Measurements from ENCODE around the gene SULT1C3.

SULT1C3 gene

DNA sequence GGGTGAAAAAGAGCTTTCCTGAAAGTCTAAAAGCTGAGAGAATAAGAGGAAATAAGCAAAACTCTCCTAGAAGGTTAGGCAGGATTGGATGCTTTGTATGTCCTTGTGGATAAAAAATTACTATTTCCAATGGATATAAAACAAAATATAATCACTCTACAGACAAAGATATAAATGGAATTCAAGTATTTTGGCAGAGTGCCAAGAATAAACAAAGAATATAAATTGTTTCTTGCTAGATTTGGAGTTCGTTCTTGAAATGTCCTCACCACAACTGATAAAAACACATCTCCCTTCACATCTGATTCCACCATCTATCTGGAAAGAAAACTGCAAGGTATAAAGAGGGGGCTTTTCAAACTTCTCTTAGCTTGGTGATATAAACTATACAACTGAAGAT is 13.3 kb downstream of the SULT1C3 start:
- Histone ChIP-seq H3K79me1 (ENCODE audit: low read length) (no peaks in the 10 kb centered on the region), H4K8ac (ENCODE audit: low read depth, low read length) (no peak overlapping the region), H2BK12ac (ENCODE audit: low read length) (no peak overlapping the region), H2AFZ (ENCODE audit: insufficient read depth, low read length, poor library complexity) (no peak overlapping the region), H3K79me2 (ENCODE audit: control insufficient read depth, insufficient read depth, low read length, poor library complexity) (no peaks in the 10 kb centered on the region), H2BK5ac (ENCODE audit: low read depth, low read length, poor library complexity) (no peak overlapping the region), H4K91ac (ENCODE audit: low read depth, low read length) (no peak overlapping the region), H3K23ac (ENCODE audit: low read length) (no peak overlapping the region), H3K4me2 (ENCODE audit: low read length) (no peak overlapping the region), H2AK5ac (ENCODE audit: low read length) (no peak overlapping the region), H4K12ac (ENCODE audit: low read depth, low read length) (no peak overlapping the region), H3K14ac (ENCODE audit: low read length) (no peak overlapping the region), H3K4me3 (ENCODE audit: low read depth, low read length) (no peak overlapping the region), H2BK120ac (ENCODE audit: insufficient read depth, low read length, poor library complexity) (no peak overlapping the region), H3K4me1 (ENCODE audit: control insufficient read depth in 1 of 2, insufficient read depth in 2 of 2, low read length in 2 of 2) (no peaks in the 10 kb centered on the region), H3K18ac (ENCODE audit: low read length) (no peak overlapping the region), H3K36me3 (ENCODE audit: control insufficient read depth in 1 of 2, insufficient read depth in 2 of 2, low read length in 2 of 2) (no peaks in the 10 kb centered on the region), H3K27ac (ENCODE audit: low read depth, low read length) (no peak overlapping the region), H3K9ac (ENCODE audit: low read length) (no peak overlapping the region), H3K27me3 (ENCODE audit: insufficient read depth, low read length) (no peaks in the 10 kb centered on the region), H3K9me3 (ENCODE audit: insufficient read depth, low read depth, low read length) (no peaks in the 10 kb centered on the region), H3K4ac (ENCODE audit: low read depth, low read length) (no peak overlapping the region)
- WGBS (ENCODE audit: extremely low coverage, insufficient coverage, insufficient read length) = no CpG with 5 or more reads among the region's 1 CpG
- DNase-seq = no peak

DNA sequence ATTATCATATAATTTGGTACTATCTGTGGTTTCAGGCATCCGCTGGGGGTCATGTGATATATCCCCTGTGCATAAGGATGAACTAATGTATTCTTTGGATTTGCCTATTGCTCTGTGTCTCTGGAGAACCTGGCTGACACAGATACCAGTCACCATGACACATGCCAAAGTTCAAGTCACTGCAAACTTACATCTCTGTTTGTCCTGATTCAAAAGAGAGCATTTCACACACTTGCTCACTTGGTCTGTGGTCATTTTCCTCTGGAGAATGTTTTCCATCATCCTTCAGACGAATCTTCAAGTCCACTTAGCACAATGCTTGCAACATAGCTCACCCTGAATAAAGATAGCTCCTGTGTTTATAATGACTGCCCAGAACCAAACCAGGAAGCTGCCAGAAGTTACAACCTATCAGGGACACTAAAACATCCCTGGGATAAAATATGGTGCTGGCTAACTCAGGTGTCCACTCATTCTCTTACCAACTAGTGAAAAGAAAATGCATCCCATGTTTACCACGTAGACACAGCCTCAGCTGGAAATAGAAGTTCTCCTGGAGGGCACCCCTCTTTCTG is 18.1 kb downstream of the SULT1C3 start:
- Histone ChIP-seq H3K23ac (ENCODE audit: low read length) (no peak overlapping the region), H2BK5ac (ENCODE audit: low read depth, low read length, poor library complexity) (no peak overlapping the region), H2AFZ (ENCODE audit: insufficient read depth, low read length, poor library complexity) (no peak overlapping the region), H4K8ac (ENCODE audit: low read depth, low read length) (no peak overlapping the region), H4K12ac (ENCODE audit: low read depth, low read length) (no peak overlapping the region), H3K4me1 (ENCODE audit: control insufficient read depth in 1 of 2, insufficient read depth in 2 of 2, low read length in 2 of 2) (no peaks in the 10 kb centered on the region), H3K79me2 (ENCODE audit: control insufficient read depth, insufficient read depth, low read length, poor library complexity) (no peaks in the 10 kb centered on the region), H3K18ac (ENCODE audit: low read length) (no peak overlapping the region), H3K9me3 (ENCODE audit: insufficient read depth, low read depth, low read length) (no peaks in the 10 kb centered on the region), H3K4me3 (ENCODE audit: low read depth, low read length) (no peak overlapping the region), H3K4ac (ENCODE audit: low read depth, low read length) (no peak overlapping the region), H2AK5ac (ENCODE audit: low read length) (no peak overlapping the region), H2BK12ac (ENCODE audit: low read length) (no peak overlapping the region), H3K36me3 (ENCODE audit: control insufficient read depth in 1 of 2, insufficient read depth in 2 of 2, low read length in 2 of 2) (no peaks in the 10 kb centered on the region), H3K14ac (ENCODE audit: low read length) (no peak overlapping the region), H3K27ac (ENCODE audit: low read depth, low read length) (no peak overlapping the region), H3K27me3 (ENCODE audit: insufficient read depth, low read length) (no peaks in the 10 kb centered on the region), H3K9ac (ENCODE audit: low read length) (no peak overlapping the region), H2BK120ac (ENCODE audit: insufficient read depth, low read length, poor library complexity) (no peak overlapping the region), H3K4me2 (ENCODE audit: low read length) (no peak overlapping the region), H3K79me1 (ENCODE audit: low read length) (no peaks in the 10 kb centered on the region), H4K91ac (ENCODE audit: low read depth, low read length) (no peak overlapping the region)
- DNase-seq = no peak
- WGBS (ENCODE audit: extremely low coverage, insufficient coverage, insufficient read length) = no CpG with 5 or more reads among the region's 3 CpGs

DNA sequence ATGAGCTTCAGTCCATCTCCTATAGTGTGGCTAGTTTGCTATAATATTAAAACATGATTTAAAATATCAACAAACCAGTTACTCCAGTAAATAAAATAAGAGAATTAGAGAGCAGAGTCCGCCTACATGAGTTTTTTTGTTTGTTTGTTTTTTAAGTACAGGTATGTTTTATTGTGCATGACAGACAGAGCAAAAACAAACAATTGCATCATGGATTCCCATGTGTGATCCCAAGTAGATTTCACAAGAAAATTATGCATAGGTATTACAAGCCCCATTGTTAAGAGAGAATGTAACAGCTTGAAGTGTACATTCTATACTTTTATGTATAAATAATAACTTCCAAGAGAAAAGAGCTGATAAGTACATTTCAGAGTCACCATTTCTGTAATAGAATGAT is 21.0 kb downstream of the SULT1C3 start:
- Histone ChIP-seq H3K14ac (ENCODE audit: low read length) (no peak overlapping the region), H2AFZ (ENCODE audit: insufficient read depth, low read length, poor library complexity) (no peak overlapping the region), H2BK12ac (ENCODE audit: low read length) (no peak overlapping the region), H3K4me1 (ENCODE audit: control insufficient read depth in 1 of 2, insufficient read depth in 2 of 2, low read length in 2 of 2) (no peaks in the 10 kb centered on the region), H3K4me2 (ENCODE audit: low read length) (no peak overlapping the region), H2BK120ac (ENCODE audit: insufficient read depth, low read length, poor library complexity) (no peak overlapping the region), H3K23ac (ENCODE audit: low read length) (no peak overlapping the region), H3K27me3 (ENCODE audit: insufficient read depth, low read length) (no peaks in the 10 kb centered on the region), H4K12ac (ENCODE audit: low read depth, low read length) (no peak overlapping the region), H3K36me3 (ENCODE audit: control insufficient read depth in 1 of 2, insufficient read depth in 2 of 2, low read length in 2 of 2) (no peaks in the 10 kb centered on the region), H3K9ac (ENCODE audit: low read length) (no peak overlapping the region), H3K79me2 (ENCODE audit: control insufficient read depth, insufficient read depth, low read length, poor library complexity) (no peaks in the 10 kb centered on the region), H4K8ac (ENCODE audit: low read depth, low read length) (no peak overlapping the region), H3K18ac (ENCODE audit: low read length) (no peak overlapping the region), H3K79me1 (ENCODE audit: low read length) (no peaks in the 10 kb centered on the region), H2AK5ac (ENCODE audit: low read length) (no peak overlapping the region), H2BK5ac (ENCODE audit: low read depth, low read length, poor library complexity) (no peak overlapping the region), H3K4me3 (ENCODE audit: low read depth, low read length) (no peak overlapping the region), H3K9me3 (ENCODE audit: insufficient read depth, low read depth, low read length) (no peaks in the 10 kb centered on the region), H3K27ac (ENCODE audit: low read depth, low read length) (no peak overlapping the region), H3K4ac (ENCODE audit: low read depth, low read length) (no peak overlapping the region), H4K91ac (ENCODE audit: low read depth, low read length) (no peak overlapping the region)
- no CpG with 5 or more reads among the region's 1 CpG for WGBS (ENCODE audit: extremely low coverage, insufficient coverage, insufficient read length)
- no peak for DNase-seq

DNA sequence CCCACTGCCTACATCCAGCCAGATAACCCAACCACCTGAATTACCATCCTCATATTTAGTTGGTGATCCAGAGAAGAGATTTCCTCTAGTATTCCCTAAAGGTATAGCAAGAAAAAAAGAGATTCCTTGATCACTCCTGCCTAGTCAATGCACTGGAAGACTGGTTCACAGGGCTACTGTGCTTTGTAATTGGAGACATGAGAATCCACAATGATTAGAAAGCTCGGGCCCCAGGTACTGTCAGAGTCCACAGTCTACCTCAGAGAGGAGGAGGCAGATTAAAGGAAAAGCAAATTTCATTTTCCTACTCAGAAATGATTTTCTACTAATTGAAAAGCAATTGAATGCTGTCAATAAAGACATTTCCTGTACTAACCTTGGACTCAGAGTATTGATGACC is 22.3 kb downstream of the SULT1C3 start:
- Histone ChIP-seq H3K9me3 (ENCODE audit: insufficient read depth, low read depth, low read length) (no peaks in the 10 kb centered on the region), H4K12ac (ENCODE audit: low read depth, low read length) (no peak overlapping the region), H3K23ac (ENCODE audit: low read length) (no peak overlapping the region), H4K8ac (ENCODE audit: low read depth, low read length) (no peak overlapping the region), H3K36me3 (ENCODE audit: control insufficient read depth in 1 of 2, insufficient read depth in 2 of 2, low read length in 2 of 2) (no peaks in the 10 kb centered on the region), H3K27ac (ENCODE audit: low read depth, low read length) (no peak overlapping the region), H3K4me3 (ENCODE audit: low read depth, low read length) (no peak overlapping the region), H2AK5ac (ENCODE audit: low read length) (no peak overlapping the region), H3K14ac (ENCODE audit: low read length) (no peak overlapping the region), H3K79me1 (ENCODE audit: low read length) (no peaks in the 10 kb centered on the region), H3K18ac (ENCODE audit: low read length) (no peak overlapping the region), H2BK12ac (ENCODE audit: low read length) (no peak overlapping the region), H2AFZ (ENCODE audit: insufficient read depth, low read length, poor library complexity) (no peak overlapping the region), H2BK5ac (ENCODE audit: low read depth, low read length, poor library complexity) (no peak overlapping the region), H3K4me1 (ENCODE audit: control insufficient read depth in 1 of 2, insufficient read depth in 2 of 2, low read length in 2 of 2) (no peaks in the 10 kb centered on the region), H3K4me2 (ENCODE audit: low read length) (no peak overlapping the region), H4K91ac (ENCODE audit: low read depth, low read length) (no peak overlapping the region), H3K4ac (ENCODE audit: low read depth, low read length) (no peak overlapping the region), H3K27me3 (ENCODE audit: insufficient read depth, low read length) (no peaks in the 10 kb centered on the region), H3K9ac (ENCODE audit: low read length) (no peak overlapping the region), H3K79me2 (ENCODE audit: control insufficient read depth, insufficient read depth, low read length, poor library complexity) (no peaks in the 10 kb centered on the region), H2BK120ac (ENCODE audit: insufficient read depth, low read length, poor library complexity) (no peak overlapping the region)
- DNase-seq = no peak
- WGBS (ENCODE audit: extremely low coverage, insufficient coverage, insufficient read length) = no CpG with 5 or more reads among the region's 1 CpG
